VCaP (cell line): Measurements from ENCODE around the gene XKR7.

ENCODE experiments used
- H3K27ac ChIP-seq: fragments of 450-650 bp; 2 replicates; pipeline ENCODE4 v1.5.1; 2017
- CTCF ChIP-seq: fragments of 450-650 bp; conservative IDR thresholded peaks from 2 replicates; pipeline ENCODE4 v1.5.1; 2017; ENCODE audit warnings: mild to moderate bottlenecking, moderate library complexity

The XKR7 gene

GRCh38 chr20:31934491-31934890 lies 33.5 kb upstream of the XKR7 start:
- TF ChIP-seq CTCF: no peak
- no peak overlapping the region for H3K27ac ChIP-seq

- no peak for TF ChIP-seq CTCF
- no peak overlapping the region for H3K27ac ChIP-seq
Observed at GRCh38 chr20:31934968-31935764, 32.8 kb upstream of the XKR7 start.

GRCh38 chr20:31936420-31936819 lies 31.5 kb upstream of the XKR7 start:
- TF ChIP-seq CTCF: no peak
- no peak overlapping the region for H3K27ac ChIP-seq

- no peak for TF ChIP-seq CTCF
- H3K27ac ChIP-seq: no peak overlapping the region
Observed at GRCh38 chr20:31937820-31938219, 30.1 kb upstream of the XKR7 start.

GRCh38 chr20:31939661-31940060 lies 28.3 kb upstream of the XKR7 start:
- TF ChIP-seq CTCF: no peak
- no peak overlapping the region for H3K27ac ChIP-seq

- peak overlapping the region; percentile 82 for H3K27ac ChIP-seq
- no peak for TF ChIP-seq CTCF
Observed at GRCh38 chr20:31943052-31943471, 24.9 kb upstream of the XKR7 start.

- no peak for TF ChIP-seq CTCF
- peak overlapping the region; percentile 82; the same call in 1 of the 2 replicates for H3K27ac ChIP-seq
Observed at GRCh38 chr20:31945319-31945718, 22.6 kb upstream of the XKR7 start.
